Neural progenitor cell (in vitro differentiated cells): ENCODE results near the gene CNN2. TPM values are rescaled to one million over a fixed set of nuclear protein-coding genes. Genes with fewer than 3 reads are reported as not detected.

Source experiments
- DNase-seq: peaks from one replicate; pipeline ENCODE4 v3.0.0-alpha.2; 2016; ENCODE audit warnings: low spot score
- H2AFZ ChIP-seq: fragments of 200-600 bp; sonication (generic); replicated peaks from 2 replicates; pipeline ENCODE4 v1.6.1; 2016; ENCODE audit warnings: antibody characterized with exemption
- H3F3A ChIP-seq: fragments of 200-600 bp; sonication (generic); 2 replicates; pipeline ENCODE4 v1.6.1; 2016; ENCODE audit warnings: antibody characterized with exemption, low read depth
- H3K27ac ChIP-seq: fragments of 200-600 bp; sonication (generic); 2 replicates; pipeline ENCODE4 v1.5.1; 2016; ENCODE audit warnings: mild to moderate bottlenecking
- H3K27me3 ChIP-seq: fragments of 200-600 bp; sonication (generic); 2 replicates; pipeline ENCODE4 v1.6.1; 2016; ENCODE audit warnings: mild to moderate bottlenecking, moderate library complexity
- H3K36me3 ChIP-seq: fragments of 200-600 bp; sonication (generic); 2 replicates; pipeline ENCODE4 v1.5.1; 2016
- H3K4me1 ChIP-seq: fragments of 200-600 bp; sonication (generic); 2 replicates; pipeline ENCODE4 v1.6.1; 2016; ENCODE audit warnings: mixed run types
- H3K4me2 ChIP-seq: fragments of 200-600 bp; sonication (generic); 2 replicates; pipeline ENCODE4 v1.6.1; 2016
- H3K4me3 ChIP-seq: fragments of 200-600 bp; sonication (generic); 2 replicates; pipeline ENCODE4 v1.5.1; 2016
- H3K79me2 ChIP-seq: fragments of 200-600 bp; sonication (generic); 2 replicates; pipeline ENCODE4 v1.6.1; 2016; ENCODE audit warnings: low read depth
- H3K9ac ChIP-seq: fragments of 200-600 bp; sonication (generic); 2 replicates; pipeline ENCODE4 v1.6.1; 2016
- H3K9me3 ChIP-seq: fragments of 200-600 bp; sonication (generic); 2 replicates; pipeline ENCODE4 v1.5.1; 2016; ENCODE audit warnings: low read depth
- H4K20me1 ChIP-seq: fragments of 200-600 bp; sonication (generic); 2 replicates; pipeline ENCODE4 v1.6.1; 2016; ENCODE audit warnings: low read depth
- H3K27ac Mint-ChIP-seq: 3 replicates; pipeline ENCODE4 v1.8.0; 2021; ENCODE audit warnings: mixed read lengths
- H3K27me3 Mint-ChIP-seq: 2 replicates; pipeline ENCODE4 v1.8.0; 2022; ENCODE audit warnings: low read depth, mild to moderate bottlenecking, inconsistent platforms, moderate library complexity, mixed read lengths; ENCODE audit not compliant: insufficient read depth
- H3K36me3 Mint-ChIP-seq: 3 replicates; pipeline ENCODE4 v1.8.0; 2021; ENCODE audit warnings: mixed read lengths
- H3K4me1 Mint-ChIP-seq: 3 replicates; pipeline ENCODE4 v1.8.0; 2021; ENCODE audit warnings: mixed read lengths
- H3K4me3 Mint-ChIP-seq: 3 replicates; pipeline ENCODE4 v1.8.0; 2021; ENCODE audit warnings: mild to moderate bottlenecking, moderate library complexity, mixed read lengths
- H3K9me3 Mint-ChIP-seq: 3 replicates; pipeline ENCODE4 v1.8.0; 2020; ENCODE audit warnings: mixed read lengths
- EZH2 ChIP-seq: fragments of 200-600 bp; sonication (generic); IDR thresholded peaks from 2 replicates; pipeline ENCODE4 v1.6.1; 2017; ENCODE audit warnings: antibody characterized with exemption, mild to moderate bottlenecking, moderate library complexity
- EZH2phosphoT487 ChIP-seq: fragments of 200-600 bp; sonication (generic); IDR thresholded peaks from 2 replicates; pipeline ENCODE4 v1.6.1; 2017; ENCODE audit warnings: antibody characterized with exemption
- small RNA-seq: library from RNA; depleted of rRNA; stranded (forward); fragments of <200 nt; gene quantifications from one replicate; pipeline ENCODE3, GENCODE V24; 2015
- total RNA-seq: library from RNA; depleted of rRNA; stranded (reverse); fragments of >200 nt; gene quantifications from 2 replicates; pipeline ENCODE4 v1.2.3, GENCODE V29; 2015; ENCODE audit warnings: low replicate concordance
- TF ChIP-seq, protein P1 (sequence below): fragments of 200-600 bp; sonication (generic); IDR thresholded peaks from 2 replicates; pipeline ENCODE4 v1.5.1; 2017; ENCODE audit warnings: antibody characterized with exemption, mild to moderate bottlenecking

CNN2 gene
- total RNA-seq, 1 donor from 2014 or later: 131 TPM

- no peaks in the 10 kb centered on the region for H3K9me3 ChIP-seq
- H3K27me3 ChIP-seq: no peaks in the 10 kb centered on the region
- no peak overlapping the region for H3K4me2 ChIP-seq
- H3K27ac Mint-ChIP-seq: no peak overlapping the region
- H3K9me3 Mint-ChIP-seq: no peaks in the 10 kb centered on the region
- no peaks in the 10 kb centered on the region for H3K36me3 ChIP-seq
- no peak overlapping the region for H3K27ac ChIP-seq
- peaks cover 9% of the 10 kb centered on the region for H3K79me2 ChIP-seq
- H3K27me3 Mint-ChIP-seq: peaks cover 2% of the 10 kb centered on the region
- H3K4me3 ChIP-seq: no peak overlapping the region
- no peaks in the 10 kb centered on the region for H3K4me1 ChIP-seq
- no peak for DNase-seq
- H2AFZ ChIP-seq: no peak overlapping the region
- TF ChIP-seq, protein P1, sequence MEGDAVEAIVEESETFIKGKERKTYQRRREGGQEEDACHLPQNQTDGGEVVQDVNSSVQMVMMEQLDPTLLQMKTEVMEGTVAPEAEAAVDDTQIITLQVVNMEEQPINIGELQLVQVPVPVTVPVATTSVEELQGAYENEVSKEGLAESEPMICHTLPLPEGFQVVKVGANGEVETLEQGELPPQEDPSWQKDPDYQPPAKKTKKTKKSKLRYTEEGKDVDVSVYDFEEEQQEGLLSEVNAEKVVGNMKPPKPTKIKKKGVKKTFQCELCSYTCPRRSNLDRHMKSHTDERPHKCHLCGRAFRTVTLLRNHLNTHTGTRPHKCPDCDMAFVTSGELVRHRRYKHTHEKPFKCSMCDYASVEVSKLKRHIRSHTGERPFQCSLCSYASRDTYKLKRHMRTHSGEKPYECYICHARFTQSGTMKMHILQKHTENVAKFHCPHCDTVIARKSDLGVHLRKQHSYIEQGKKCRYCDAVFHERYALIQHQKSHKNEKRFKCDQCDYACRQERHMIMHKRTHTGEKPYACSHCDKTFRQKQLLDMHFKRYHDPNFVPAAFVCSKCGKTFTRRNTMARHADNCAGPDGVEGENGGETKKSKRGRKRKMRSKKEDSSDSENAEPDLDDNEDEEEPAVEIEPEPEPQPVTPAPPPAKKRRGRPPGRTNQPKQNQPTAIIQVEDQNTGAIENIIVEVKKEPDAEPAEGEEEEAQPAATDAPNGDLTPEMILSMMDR: no peak
- TF ChIP-seq EZH2 (no peak), EZH2phosphoT487 (no peak)
- peaks cover 9% of the 10 kb centered on the region for H4K20me1 ChIP-seq
- peaks cover 3% of the 10 kb centered on the region for H3K4me1 Mint-ChIP-seq
- peaks cover 7% of the 10 kb centered on the region for H3K36me3 Mint-ChIP-seq
- H3K9ac ChIP-seq: no peak overlapping the region
- H3F3A ChIP-seq: peaks cover 9% of the 10 kb centered on the region
- no peak overlapping the region for H3K4me3 Mint-ChIP-seq
Observed at GRCh38 chr19:1088416-1089010, 62.1 kb downstream of the CNN2 start.

Small RNAs within 50 kb of the gene (small RNA-seq; reads per million reads assigned to genes)
- 1.2 reads per million, percentile 82 among the genes with 10 or more reads in this experiment for gene RNU6-2

Other genes with a start within 250 kb of the CNN2 start
- gene PTBP1, start 229.2 kb upstream of the CNN2 start, total RNA-seq: 237 and 543 TPM in 2 replicates
- gene PLPPR3, start 204.7 kb upstream of the CNN2 start, total RNA-seq: 15.6 and 91.6 TPM in 2 replicates
- 1.0 and 2.0 TPM in 2 replicates for gene AZU1, start 198.8 kb upstream of the CNN2 start, total RNA-seq
- 0.28 TPM in 1 of 2 replicates, not detected in the other for gene PRTN3, start 185.6 kb upstream of the CNN2 start, total RNA-seq
- gene ELANE, start 174.3 kb upstream of the CNN2 start, total RNA-seq: not detected in 2 replicates
- gene CFD, start 166.9 kb upstream of the CNN2 start, total RNA-seq: 0.90 TPM in 1 of 2 replicates, not detected in the other
- 14.4 and 46.9 TPM in 2 replicates for gene MED16, start 133.4 kb upstream of the CNN2 start, total RNA-seq
- not detected in 2 replicates for gene RNU6-9, start 133.1 kb upstream of the CNN2 start, total RNA-seq
- 22.7 and 58.2 TPM in 2 replicates for gene R3HDM4, start 113.4 kb upstream of the CNN2 start, total RNA-seq
- 0.77 TPM in 1 of 2 replicates, not detected in the other for gene KISS1R, start 109.3 kb upstream of the CNN2 start, total RNA-seq
- gene ARID3A, start 100.6 kb upstream of the CNN2 start, total RNA-seq: 25.5 and 68.7 TPM in 2 replicates
- 38.6 and 156 TPM in 2 replicates for gene WDR18, start 42.3 kb upstream of the CNN2 start, total RNA-seq
- gene GRIN3B, start 26.2 kb upstream of the CNN2 start, total RNA-seq: 5.4 and 5.9 TPM in 2 replicates
- 31.7 and 175 TPM in 2 replicates for gene TMEM259, start 5.5 kb upstream of the CNN2 start, total RNA-seq
- gene RNU6-2, start 5.1 kb upstream of the CNN2 start, total RNA-seq: not detected in 2 replicates
- gene ABCA7, start 13.5 kb downstream of the CNN2 start, total RNA-seq: 1.4 and 21.9 TPM in 2 replicates
- gene ARHGAP45, start 40.6 kb downstream of the CNN2 start, total RNA-seq: 9.6 and 18.2 TPM in 2 replicates
- gene POLR2E, start 68.8 kb downstream of the CNN2 start, total RNA-seq: 98.8 and 197 TPM in 2 replicates
- 289 and 439 TPM in 2 replicates for gene GPX4, start 77.4 kb downstream of the CNN2 start, total RNA-seq
- 3.3 and 16.2 TPM in 2 replicates for gene SBNO2, start 147.7 kb downstream of the CNN2 start, total RNA-seq
- gene STK11, start 179.2 kb downstream of the CNN2 start, total RNA-seq: 27.4 and 67.3 TPM in 2 replicates
- gene CBARP, start 211.4 kb downstream of the CNN2 start, total RNA-seq: 1.2 and 17.8 TPM in 2 replicates
- gene ATP5F1D, start 215.1 kb downstream of the CNN2 start, total RNA-seq: 7.1 and 52.0 TPM in 2 replicates
- gene MIDN, start 222.0 kb downstream of the CNN2 start, total RNA-seq: 16.1 and 51.3 TPM in 2 replicates
- gene CIRBP, start 242.7 kb downstream of the CNN2 start, total RNA-seq: 395 and 737 TPM in 2 replicates
- gene FAM174C, start 248.9 kb downstream of the CNN2 start, total RNA-seq: 4.8 and 14.6 TPM in 2 replicates